Ascending aorta (tissue), 2 donors: ENCODE results near the gene STXBP1. TPM values are rescaled to one million over a fixed set of nuclear protein-coding genes. Genes with fewer than 3 reads are reported as not detected.

Source experiments
- DNase-seq, 2 donors: peaks; one replicate each; pipeline ENCODE4 v3.0.0-alpha.2; 2019; ENCODE audit warnings: low spot score in 2 of 2
- H3K27ac ChIP-seq, 2 donors: fragments of 200-600 bp; sonication (generic); one replicate each; pipeline ENCODE4 v1.5.1; 2016 to 2017; ENCODE audit warnings: mild to moderate bottlenecking in 1 of 2
- H3K27me3 ChIP-seq: fragments of 200-600 bp; sonication (generic); one replicate; pipeline ENCODE4 v1.5.1; 2017
- H3K36me3 ChIP-seq, 2 donors: fragments of 200-600 bp; sonication (generic); one replicate each; pipeline ENCODE4 v1.5.1; 2016
- H3K4me1 ChIP-seq, 2 donors: fragments of 200-600 bp; sonication (generic); one replicate each; pipeline ENCODE4 v1.5.1; 2016 to 2017; ENCODE audit warnings: mild to moderate bottlenecking in 1 of 2
- H3K4me3 ChIP-seq, 2 donors: fragments of 200-600 bp; sonication (generic); one replicate each; pipeline ENCODE4 v1.5.1; 2016 to 2017; ENCODE audit warnings: mild to moderate bottlenecking in 1 of 2
- H3K9me3 ChIP-seq, 2 donors: fragments of 200-600 bp; sonication (generic); one replicate each; pipeline ENCODE4 v1.5.1; 2016
- intact Hi-C: fragments of 100-400 bp; cut with DNase I; formaldehyde crosslinking; loops from one replicate; pipeline ENCODE4 v1.15.1; 2023
- total RNA-seq: library from RNA; depleted of rRNA; stranded (reverse); fragments of >200 nt; gene quantifications from one replicate; pipeline ENCODE4 v1.1.0, GENCODE V29; 2016
- TF ChIP-seq, protein P1 (sequence below), 3 experiments: fragments of 200-600 bp in 2 of 3; fragments of 450-650 bp in 1 of 3; sonication (generic) in 2 of 3; IDR thresholded peaks; one replicate each; pipeline ENCODE4 v1.5.1; 2016 to 2019; ENCODE audit warnings: antibody characterized with exemption in 3 of 3, mild to moderate bottlenecking in 1 of 3, moderate library complexity in 1 of 3

The STXBP1 gene
- total RNA-seq, 1 donor from 2014 or later = 29.3 TPM

DNA sequence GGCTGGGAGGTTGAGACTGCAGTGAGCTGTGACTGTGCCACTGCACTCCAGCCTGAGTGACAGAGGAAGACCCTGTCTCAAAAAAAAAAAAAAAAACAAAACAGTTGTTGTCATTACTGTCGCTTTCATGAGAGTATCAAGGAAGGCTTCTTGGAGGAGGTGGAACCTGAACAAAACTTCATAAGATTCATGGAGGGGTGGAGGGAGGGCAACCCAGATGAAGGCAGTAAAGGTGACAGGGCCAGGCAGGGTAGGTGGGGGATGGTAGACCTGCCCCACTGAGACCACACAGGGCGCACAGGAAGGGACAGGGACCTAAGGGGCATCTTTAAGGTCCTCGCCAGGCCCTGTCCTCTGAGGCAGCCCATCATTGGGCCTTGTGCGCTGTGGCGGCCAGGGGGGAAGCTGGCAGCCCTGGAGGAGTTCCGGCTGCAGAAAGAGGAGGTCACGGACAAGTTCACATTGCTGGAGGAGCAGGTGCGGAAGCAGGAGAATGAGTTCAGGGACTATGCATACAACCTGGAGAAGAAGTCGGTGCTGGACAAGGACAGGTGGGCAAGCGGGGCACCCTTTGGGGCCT, 98.2 kb downstream of the STXBP1 start:
- TF ChIP-seq, protein P1, sequence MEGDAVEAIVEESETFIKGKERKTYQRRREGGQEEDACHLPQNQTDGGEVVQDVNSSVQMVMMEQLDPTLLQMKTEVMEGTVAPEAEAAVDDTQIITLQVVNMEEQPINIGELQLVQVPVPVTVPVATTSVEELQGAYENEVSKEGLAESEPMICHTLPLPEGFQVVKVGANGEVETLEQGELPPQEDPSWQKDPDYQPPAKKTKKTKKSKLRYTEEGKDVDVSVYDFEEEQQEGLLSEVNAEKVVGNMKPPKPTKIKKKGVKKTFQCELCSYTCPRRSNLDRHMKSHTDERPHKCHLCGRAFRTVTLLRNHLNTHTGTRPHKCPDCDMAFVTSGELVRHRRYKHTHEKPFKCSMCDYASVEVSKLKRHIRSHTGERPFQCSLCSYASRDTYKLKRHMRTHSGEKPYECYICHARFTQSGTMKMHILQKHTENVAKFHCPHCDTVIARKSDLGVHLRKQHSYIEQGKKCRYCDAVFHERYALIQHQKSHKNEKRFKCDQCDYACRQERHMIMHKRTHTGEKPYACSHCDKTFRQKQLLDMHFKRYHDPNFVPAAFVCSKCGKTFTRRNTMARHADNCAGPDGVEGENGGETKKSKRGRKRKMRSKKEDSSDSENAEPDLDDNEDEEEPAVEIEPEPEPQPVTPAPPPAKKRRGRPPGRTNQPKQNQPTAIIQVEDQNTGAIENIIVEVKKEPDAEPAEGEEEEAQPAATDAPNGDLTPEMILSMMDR (IDR thresholded peaks at IDR 0.05) = no peak
- DNase-seq = no peak

DNA sequence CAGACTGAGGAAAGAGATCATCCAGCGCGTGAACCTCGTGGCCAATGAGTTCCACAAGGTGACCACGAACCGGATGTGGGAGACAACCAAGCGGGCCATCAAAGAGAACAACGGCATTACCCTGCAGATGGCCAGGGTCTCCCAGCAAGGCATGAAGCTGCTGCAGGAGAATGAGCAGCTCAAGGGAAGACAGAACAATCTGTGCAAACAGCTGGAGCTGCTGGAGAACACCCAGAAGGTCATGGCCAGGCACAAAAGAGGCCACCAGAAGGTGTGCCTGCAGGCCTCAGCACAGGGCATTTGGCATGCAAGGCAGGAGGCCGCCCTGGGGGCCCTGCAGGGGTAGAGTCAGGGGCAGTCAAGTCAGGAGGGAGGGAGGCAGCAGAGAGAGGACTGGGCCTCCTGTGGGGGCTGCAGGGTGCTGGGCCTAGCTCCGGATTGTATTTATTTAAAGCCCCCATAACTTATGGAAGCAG, 99.2 kb downstream of the STXBP1 start:
- Histone ChIP-seq H3K4me3 (no peak overlapping the region), H3K27ac (no peak overlapping the region), H3K9me3 (no peaks in the 10 kb centered on the region), H3K27me3 (no peaks in the 10 kb centered on the region), H3K36me3 (no peaks in the 10 kb centered on the region), H3K4me1 (peaks cover 0 to 8% of the 10 kb centered on the region in 2 donors)
- TF ChIP-seq, protein P1 (IDR thresholded peaks at IDR 0.05) = no peak
- intact Hi-C loops = no loop called here
- no peak for DNase-seq

More for the DNA sequence above, 98.2 kb downstream of the STXBP1 start:
- Histone ChIP-seq H3K4me1 (peaks cover 0 to 5% of the 10 kb centered on the region in 2 donors), H3K36me3 (no peaks in the 10 kb centered on the region), H3K27ac (no peak overlapping the region), H3K27me3 (no peaks in the 10 kb centered on the region), H3K9me3 (no peaks in the 10 kb centered on the region), H3K4me3 (no peak overlapping the region)
- intact Hi-C loops = no loop called here

DNA sequence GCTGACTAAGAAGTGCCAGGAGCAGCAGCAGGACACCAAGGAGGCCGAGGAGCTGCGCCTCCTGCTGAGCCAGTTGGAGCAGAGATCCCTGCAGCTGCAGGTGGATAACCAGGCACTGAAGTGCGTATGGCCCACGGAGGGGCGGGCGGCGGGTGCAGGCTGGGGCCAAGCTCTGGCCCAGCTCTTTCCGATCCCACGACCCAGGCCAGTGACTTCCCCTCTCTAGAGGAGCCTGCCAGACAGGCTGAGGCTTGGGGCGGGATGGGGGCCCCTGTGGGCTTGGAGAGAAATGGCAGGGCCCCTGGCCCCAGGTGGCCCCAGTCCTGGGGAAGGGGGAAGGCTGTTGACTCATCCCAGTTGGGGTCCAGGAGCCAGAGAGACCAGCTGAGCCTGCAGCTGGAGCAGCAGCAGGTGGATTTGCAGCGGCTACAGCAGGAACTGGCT, 99.8 kb downstream of the STXBP1 start:
- no peak for DNase-seq
- H3K4me3 ChIP-seq = no peak overlapping the region
- H3K36me3 ChIP-seq = no peaks in the 10 kb centered on the region
- intact Hi-C loops = no loop called here
- peaks cover 0 to 10% of the 10 kb centered on the region in 2 donors for H3K4me1 ChIP-seq
- no peaks in the 10 kb centered on the region for H3K27me3 ChIP-seq
- no peaks in the 10 kb centered on the region for H3K9me3 ChIP-seq
- no peak overlapping the region for H3K27ac ChIP-seq
- TF ChIP-seq, protein P1 (IDR thresholded peaks at IDR 0.05) = no peak

DNA sequence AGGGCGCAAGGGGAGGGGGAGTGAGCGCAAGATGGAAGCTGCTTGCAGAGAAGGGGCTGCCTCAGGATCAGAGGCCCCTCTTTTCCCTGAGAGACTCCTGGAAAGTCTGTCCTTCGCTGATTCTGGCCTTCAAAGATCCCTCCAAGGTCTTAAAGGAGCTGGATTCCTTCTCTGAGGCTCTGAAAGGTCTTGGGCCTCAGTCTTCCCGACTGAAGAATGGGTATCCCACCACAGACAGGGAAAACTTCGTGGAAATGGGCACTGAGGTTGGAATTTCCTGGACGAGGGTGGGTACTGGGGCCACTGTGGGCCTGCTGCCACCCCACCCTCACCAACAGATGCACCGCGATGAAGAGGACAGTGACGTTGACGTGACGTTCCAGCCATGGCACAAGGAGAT, 100.3 kb downstream of the STXBP1 start:
- TF ChIP-seq, protein P1 (IDR thresholded peaks at IDR 0.05) = no peak

DNA sequence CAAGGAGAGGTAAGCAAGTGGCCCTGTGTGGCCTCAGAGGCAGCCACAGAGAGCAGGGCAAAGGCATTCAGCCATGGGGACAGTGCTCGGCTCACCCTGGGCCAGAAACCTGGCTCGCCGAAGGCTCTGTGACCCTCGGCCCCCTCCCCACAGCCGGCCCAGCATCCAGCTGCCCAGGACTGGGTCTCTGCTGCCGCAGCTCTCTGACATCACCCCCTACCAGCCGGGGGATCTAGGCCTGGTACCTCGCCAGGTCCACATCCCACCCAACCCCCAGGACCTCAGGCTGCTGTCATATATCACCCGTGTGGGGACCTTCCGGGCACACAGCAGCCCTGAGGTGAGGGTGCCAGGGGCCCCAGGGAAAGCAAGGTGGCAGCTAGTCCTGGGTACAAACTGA, 100.8 kb downstream of the STXBP1 start:
- Histone ChIP-seq H3K4me1 (peaks cover 0 to 10% of the 10 kb centered on the region in 2 donors), H3K27me3 (no peaks in the 10 kb centered on the region), H3K9me3 (no peaks in the 10 kb centered on the region), H3K36me3 (no peaks in the 10 kb centered on the region), H3K4me3 (no peak overlapping the region), H3K27ac (no peak overlapping the region)
- intact Hi-C loops = no loop called here
- TF ChIP-seq, protein P1 (IDR thresholded peaks at IDR 0.05) = no peak
- no peak for DNase-seq

More for the DNA sequence above, 100.3 kb downstream of the STXBP1 start:
- Histone ChIP-seq H3K4me1 (peaks cover 0 to 10% of the 10 kb centered on the region in 2 donors), H3K27ac (no peak overlapping the region), H3K4me3 (no peak overlapping the region), H3K27me3 (no peaks in the 10 kb centered on the region), H3K36me3 (no peaks in the 10 kb centered on the region), H3K9me3 (no peaks in the 10 kb centered on the region)
- intact Hi-C loops = no loop called here
- no peak for DNase-seq
